Left lobe of liver (tissue), 2 donors: ENCODE results near the gene LTB4R. TPM values are rescaled to one million over a fixed set of nuclear protein-coding genes. Genes with fewer than 3 reads are reported as not detected.
"Not testable (repeated sequence)": the region's sequence is repeated elsewhere in the genome, so short reads cannot be mapped to it uniquely, and the experiment has no call there.

ENCODE experiments used
- ATAC-seq: fragments of 200-7000 bp; cut with Tn5 transposase; one replicate; pipeline ENCODE4 v1.9.1; 2020; ENCODE audit warnings: mild to moderate bottlenecking, moderate library complexity
- DNase-seq: peaks from one replicate; pipeline ENCODE4 v3.0.0-alpha.2; 2020; ENCODE audit warnings: low spot score
- total RNA-seq: library from RNA; stranded (reverse); gene quantifications from one replicate; pipeline ENCODE4 v1.2.1, GENCODE V29; 2021
- donor health status: DM: no; HTN: no; CAD: no; lungs with moderate emphysema.
- donor health status: DM: no; HTN: yes; CAD: no.

LTB4R gene
- total RNA-seq, 1 donor from 2014 or later = 7.2 TPM

- ATAC-seq (no peak), DNase-seq (no peak)
These were observed 27.5 kb downstream of the LTB4R start for GRCh38 chr14:24338843-24339242.

DNA sequence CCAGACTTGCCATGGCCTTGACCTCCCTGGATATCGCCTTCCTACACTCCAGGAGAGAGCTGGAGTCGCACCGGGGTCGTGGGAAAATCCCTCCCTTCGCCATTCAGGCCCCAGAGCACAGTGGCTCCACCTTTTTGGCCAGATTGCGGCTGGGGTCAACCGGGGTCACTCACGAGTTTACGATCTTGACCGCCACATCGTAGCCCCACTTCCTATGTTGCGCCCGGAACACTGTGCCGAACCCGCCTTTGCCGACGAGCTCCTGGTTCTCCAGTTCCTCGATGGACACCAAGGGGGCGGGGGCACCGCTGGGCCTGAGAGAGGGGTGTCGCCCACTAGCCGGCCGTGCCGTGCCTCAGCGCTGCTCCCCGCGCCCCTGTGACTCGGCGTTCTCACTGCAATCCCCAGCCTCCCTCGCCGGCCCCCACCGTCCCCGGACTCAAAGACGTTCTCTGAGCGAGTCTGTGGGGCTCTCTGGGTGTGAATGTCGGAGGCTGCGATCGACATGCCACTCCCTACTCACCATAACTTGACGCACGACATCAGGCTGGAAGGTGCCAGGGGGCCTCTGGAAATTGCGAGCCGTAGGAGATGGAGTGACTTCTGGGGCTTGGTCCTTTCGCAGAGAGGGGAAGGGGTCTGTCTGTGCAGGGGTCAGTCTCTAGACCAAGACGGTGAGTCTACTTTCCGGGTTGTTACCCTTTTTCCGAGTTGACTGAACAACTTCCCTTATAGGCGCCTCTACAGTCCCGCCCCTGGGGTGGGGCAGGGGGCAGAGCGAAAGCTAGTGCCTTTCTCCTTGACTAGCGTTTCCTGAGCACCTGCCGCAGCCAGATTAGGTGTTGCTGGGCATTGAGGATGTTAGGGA is 28.2 kb downstream of the LTB4R start, which contains the start of gene RIPK3:
Gene RIPK3 (minus strand): TSS at position 708 of the 868 bp plus-strand sequence. CDS start 165 bp downstream, at position 543.
- DNase-seq (peak; percentile 58), ATAC-seq (peak; percentile 27)

- DNase-seq = no peak
- ATAC-seq = no peak
These were observed 29.3 kb downstream of the LTB4R start for GRCh38 chr14:24340606-24341005.

DNA sequence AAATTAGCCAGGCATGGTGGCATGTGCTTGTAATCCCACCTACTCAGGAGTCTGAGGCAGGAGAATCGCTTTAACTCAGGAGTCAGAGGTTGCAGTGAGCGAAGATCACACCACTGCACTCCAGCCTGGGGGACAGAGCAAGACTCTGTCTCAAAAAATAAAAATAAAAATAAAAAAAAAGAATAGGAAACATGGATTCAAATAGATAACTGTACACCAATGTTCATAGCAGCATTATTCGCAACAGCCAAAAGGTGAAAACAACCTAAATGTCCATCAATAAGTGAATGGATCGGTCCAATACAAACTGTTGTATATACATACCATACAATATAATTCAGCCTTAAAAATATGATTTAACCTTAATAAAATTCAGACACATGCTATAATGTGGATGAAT is 31.6 kb downstream of the LTB4R start:
- ATAC-seq (no peak), DNase-seq (no peak)

GRCh38 chr14:24343795-24344660 is 32.7 kb downstream of the LTB4R start:
- ATAC-seq (peak; percentile 94), DNase-seq (peak; percentile 64)

DNA sequence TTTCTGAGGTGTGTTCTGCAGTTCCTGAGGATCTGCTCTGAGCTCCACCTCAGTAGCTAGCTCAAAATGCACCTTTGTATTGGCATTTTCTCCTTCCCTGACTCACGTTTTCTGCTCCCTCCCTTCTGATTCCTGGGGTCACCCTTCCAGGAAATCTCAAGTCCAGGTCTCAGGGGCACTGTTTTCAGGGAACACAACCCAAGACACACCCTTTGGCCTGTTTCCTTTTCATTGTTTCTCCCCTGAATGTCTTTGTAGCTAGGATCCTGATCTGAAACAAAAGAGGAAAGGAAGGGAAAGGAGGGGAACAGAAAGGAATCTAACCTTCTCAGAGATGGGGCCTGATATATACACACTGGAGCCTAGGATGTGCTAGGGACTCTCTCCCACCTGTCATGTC is 35.8 kb downstream of the LTB4R start:
- DNase-seq (no peak), ATAC-seq (no peak)

DNA sequence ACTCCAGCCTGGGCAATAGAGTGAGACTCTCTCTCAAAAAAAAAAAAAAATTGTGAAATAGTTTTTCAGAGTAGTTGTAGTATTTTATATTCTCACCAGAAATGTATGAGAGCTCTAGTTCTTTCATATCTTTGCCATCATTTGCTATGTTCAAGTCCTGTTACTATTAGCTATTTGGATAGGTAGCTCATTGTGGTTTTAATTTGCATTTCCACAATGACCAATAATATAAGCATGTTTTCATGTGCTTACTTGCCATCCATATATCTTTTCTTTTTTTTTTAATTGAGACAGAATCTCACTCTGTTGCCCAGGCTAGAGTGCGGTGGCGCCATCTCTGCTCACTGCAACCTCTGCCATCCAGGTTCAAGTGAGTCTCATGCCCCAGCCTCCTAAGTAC is 36.9 kb downstream of the LTB4R start:
- ATAC-seq = no peak
- no peak for DNase-seq

GRCh38 chr14:24349742-24350141 is 38.4 kb downstream of the LTB4R start:
- DNase-seq = no peak
- ATAC-seq = no peak

DNA sequence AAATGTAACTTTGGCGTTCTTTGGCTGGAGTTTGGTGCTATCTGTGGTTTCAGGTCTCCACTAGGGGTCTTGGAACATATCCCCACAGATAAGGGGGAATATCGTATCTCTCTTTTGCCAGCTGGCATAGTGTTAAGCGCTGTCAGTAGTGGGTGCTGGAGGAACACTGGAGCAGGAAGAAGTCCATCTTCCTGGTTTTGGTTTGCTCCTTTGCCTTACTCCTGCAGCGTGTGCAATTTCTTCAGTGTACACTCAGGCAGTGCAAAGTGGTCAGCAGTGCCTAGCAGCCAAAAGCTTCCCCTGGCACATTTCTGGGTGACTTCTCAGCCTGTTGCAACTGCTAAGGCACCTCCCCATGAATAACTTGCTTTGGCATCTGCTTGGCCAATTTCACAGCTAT is 40.2 kb downstream of the LTB4R start:
- no peak for DNase-seq
- ATAC-seq = peak; percentile 47

DNA sequence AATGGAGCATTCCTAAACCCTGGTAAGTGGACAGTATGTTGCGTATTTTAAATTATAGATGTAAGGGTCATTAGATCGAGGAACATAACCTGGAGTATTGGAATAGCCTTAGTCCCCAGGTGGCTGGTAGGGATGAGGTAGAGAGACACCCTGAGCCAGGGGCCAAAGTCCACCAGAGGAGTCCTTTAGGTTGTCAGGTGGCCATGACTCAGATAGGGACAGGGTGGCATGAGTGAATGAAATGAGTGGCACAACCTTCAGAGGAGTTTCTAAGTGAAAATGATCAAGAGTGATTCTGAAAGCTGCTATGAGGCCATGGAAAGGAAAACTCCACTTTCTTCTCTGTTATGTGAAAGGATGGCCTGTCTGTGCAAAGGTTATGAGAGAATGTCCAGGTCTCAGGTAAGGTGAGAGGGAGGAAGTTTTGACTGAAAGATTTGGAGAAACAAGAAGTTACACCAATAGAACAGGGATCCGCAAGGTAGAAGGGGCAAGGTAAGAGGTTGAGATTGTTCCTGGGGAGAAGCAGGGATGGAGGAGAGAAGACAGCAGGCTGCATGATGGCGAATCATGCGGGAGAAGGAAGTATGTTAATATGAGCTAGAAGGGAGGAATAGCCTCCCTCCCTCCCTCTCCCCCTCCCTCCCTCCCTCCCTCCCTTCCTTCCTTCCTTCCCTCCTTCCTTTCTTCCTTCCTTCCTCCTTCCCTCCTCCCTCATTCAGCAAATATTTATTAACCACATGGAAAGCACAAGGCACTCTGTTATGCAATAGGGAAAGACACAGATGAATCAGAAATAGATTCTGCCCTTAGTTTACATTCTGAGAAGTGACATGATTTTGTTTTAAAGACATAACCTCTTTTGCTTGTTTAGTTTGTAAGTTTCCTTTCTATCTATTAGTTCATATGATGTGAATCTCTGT is 42.5 kb downstream of the LTB4R start:
- DNase-seq = no peak
- peak; percentile 71 for ATAC-seq

- not testable (repeated sequence) for DNase-seq, ATAC-seq
These were observed 43.2 kb downstream of the LTB4R start for GRCh38 chr14:24354482-24354825.

DNA sequence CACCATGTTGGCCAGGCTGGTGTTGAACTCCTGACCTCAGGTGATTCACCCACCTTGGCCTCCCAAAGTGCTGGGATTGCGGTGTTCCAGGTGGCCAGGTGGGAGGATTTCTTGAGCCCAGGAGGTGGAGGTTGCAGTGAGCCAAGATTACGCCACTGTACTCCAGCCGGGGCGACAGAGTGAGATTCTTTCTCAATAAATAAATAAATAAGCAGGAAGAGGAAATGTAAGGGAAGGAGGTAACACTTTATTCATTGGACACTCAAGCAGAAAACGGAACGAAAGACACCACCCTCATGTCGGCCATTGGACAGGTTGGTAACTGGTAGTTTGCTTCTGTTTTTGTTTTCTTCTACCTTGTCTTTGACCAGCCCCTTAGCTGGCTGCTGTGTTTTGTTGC is 43.7 kb downstream of the LTB4R start:
- peak; percentile 32 for ATAC-seq
- no peak for DNase-seq

- DNase-seq = no peak
These were observed 44.9 kb downstream of the LTB4R start for GRCh38 chr14:24356208-24356607.

DNA sequence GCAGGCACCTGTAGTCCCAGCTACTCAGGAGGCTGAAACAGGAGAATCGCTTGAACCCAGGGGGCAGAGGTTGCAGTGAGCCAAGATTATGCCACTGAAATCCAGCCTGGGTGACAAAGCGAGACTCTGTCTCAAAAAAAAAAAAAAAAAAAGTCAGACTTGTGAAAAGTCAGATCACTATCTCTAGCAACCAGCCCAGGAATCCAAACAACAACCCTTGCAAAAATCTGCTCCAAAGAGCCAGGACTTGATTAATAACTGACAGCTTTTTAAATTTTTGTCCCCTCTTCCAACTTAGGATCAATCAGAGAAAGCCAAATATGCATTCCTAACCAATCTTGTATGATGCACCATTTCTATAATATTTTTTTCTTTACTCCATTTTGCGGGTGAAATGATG is 49.0 kb downstream of the LTB4R start:
- ATAC-seq = no peak
- DNase-seq = no peak

More at GRCh38 chr14:24356208-24356607, 44.9 kb downstream of the LTB4R start:
- ATAC-seq = no peak

DNA sequence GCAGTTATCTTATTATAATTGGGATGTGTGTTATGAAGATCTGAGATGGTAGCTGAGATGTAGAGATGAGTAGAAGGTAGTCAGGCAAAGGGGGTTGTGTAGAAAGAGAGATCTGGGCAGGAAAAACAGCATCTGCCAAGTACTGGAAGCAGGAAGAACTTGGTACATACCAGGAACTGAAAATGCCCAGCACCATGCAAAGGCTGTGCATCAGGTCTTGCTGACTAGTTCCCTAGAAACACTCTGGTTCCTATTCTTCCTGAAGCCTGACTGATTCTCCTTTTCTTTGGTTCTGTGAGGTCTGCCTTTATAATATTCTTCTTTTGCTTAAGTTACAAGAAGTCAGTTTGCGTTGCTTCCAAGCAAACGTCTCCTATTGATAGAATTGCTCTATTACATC is 50.0 kb downstream of the LTB4R start:
- DNase-seq (no peak), ATAC-seq (no peak)

DNA sequence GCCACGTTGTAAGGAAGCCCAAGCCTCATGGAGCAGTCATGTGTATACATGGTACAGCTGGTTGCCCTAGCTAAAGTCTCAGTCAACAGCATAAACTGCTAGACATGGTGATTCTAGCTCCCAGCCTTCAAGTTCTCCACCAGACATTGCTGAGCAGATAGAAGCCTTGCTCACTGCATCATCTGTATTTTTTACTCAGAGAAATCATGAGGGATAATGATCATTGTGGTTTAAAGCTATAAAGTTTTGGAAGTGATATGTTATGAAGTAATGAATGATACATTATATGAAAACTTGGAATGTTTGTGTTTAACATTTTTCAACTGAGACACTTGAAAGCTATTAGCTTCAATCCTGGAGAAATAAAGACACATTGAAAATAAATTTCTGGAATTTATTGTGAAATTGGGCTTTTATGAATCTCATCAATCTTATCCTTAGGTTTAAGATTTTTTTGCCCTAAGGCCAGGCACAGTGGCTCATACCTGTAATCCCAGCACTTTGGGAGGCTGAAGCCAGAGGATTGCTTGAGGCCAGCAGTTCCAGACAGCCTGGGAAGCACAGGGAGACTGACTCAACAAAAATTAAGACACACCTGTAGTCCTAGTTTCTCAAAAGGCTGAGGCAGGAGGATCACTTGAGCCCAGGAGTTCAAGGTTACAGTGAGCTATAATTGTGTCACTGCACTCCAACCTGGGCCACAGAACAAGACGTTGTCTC is 51.1 kb downstream of the LTB4R start:
- ATAC-seq = no peak

DNA sequence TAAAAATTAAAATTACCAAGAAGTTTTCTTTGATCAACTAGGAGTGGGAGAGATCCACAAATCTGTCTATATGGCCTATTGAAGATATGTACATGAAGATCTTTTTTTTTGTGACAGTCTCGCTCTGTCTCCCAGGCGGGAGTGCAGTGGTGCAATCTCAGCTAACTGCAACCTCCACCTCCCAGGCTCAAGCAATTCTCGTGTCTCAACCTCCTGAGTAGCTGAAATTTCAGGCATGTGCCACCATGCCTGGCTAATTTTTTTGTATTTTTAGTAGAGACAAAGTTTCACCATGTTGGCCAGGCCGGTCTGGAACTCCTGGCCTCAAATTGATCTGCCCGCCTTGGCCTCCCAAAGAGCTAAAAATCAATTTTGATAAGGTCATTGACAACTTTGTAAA is 52.1 kb downstream of the LTB4R start:
- DNase-seq (no peak), ATAC-seq (no peak)

More for the DNA sequence above, 51.1 kb downstream of the LTB4R start:
- no peak for DNase-seq

GRCh38 chr14:24364841-24365240 is 53.5 kb downstream of the LTB4R start:
- DNase-seq (no peak), ATAC-seq (no peak)

DNA sequence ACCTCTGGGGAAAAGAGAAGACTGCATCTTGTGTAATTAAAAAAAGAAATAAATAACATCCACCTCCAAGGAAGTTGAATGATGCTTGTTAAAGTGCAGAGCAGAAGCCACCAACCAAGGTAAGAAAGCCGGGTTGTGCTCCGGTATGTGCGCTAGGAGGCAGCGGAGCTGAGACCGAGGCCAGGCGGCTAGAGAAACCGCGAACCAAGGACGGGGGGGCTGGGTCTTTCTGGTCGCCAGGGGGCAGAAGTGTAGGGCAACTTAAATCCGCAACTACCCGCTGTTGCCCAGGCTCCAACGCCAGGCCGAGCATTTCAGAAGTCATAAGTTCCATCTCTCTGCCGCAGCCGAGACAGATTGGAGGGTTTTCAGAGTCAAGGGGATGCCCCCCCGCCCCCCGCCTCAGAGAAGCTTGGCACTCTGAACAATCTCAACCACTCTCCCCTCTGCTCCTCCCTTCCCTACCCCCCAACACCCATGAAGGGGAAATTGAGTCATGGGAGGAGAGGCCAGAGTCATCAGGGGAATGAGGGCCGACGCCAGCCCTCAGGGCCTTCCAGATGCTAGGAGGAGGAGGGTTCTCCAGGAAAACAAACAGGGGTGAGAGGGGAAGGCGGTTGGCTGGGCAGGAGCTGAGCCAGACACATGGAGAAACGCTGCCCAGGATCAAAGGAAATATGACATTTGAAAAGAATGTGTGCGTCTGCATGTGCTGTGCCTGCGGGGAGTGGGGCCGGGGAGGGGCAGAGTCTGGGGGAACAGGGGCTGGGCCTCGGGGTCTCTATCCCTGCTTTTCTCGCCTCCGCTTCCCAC is 54.5 kb downstream of the LTB4R start:
- ATAC-seq (peak; percentile 93), DNase-seq (peak; percentile 79)
